Heart right ventricle (tissue), 16 donors: ENCODE data around the gene FITM2. TPM values are rescaled to one million over a fixed set of nuclear protein-coding genes. Genes with fewer than 3 reads are reported as not detected.

Source experiments
- ATAC-seq, 8 donors: fragments of 200-7000 bp; cut with Tn5 transposase; one replicate each; pipeline ENCODE4 v1.9.1; 2020; ENCODE audit warnings: mild to moderate bottlenecking in 8 of 8, moderate library complexity in 8 of 8, moderate number of reproducible peaks in 1 of 8
- DNase-seq, 2 donors: peaks; one replicate each; pipeline ENCODE4 v3.0.0-alpha.2; 2020
- H3K27ac ChIP-seq, 10 donors: fragments of 200-600 bp; sonication (generic) in 2 of 10; one replicate each; pipeline versions ENCODE4 v1.5.0 to v1.8.0; 2020 to 2022; ENCODE audit warnings: mild to moderate bottlenecking in 3 of 10
- H3K27me3 ChIP-seq, 7 donors: fragments of 200-600 bp; one replicate each; pipeline ENCODE4 v1.8.0; 2021 to 2022; ENCODE audit warnings: mild to moderate bottlenecking in 2 of 7
- H3K36me3 ChIP-seq, 9 donors: fragments of 200-600 bp; sonication (generic) in 1 of 9; one replicate each; pipeline versions ENCODE4 v1.5.0 to v1.8.0; 2020 to 2022; ENCODE audit warnings: mild to moderate bottlenecking in 2 of 9
- H3K4me1 ChIP-seq, 9 donors: fragments of 200-600 bp; sonication (generic) in 1 of 9; one replicate each; pipeline versions ENCODE4 v1.5.0 to v1.8.0; 2020 to 2022; ENCODE audit warnings: mild to moderate bottlenecking in 4 of 9
- H3K4me3 ChIP-seq, 10 donors: fragments of 200-600 bp; sonication (generic) in 2 of 10; one replicate each; pipeline versions ENCODE4 v1.5.0 to v1.8.0; 2020 to 2022; ENCODE audit warnings: mild to moderate bottlenecking in 7 of 10, moderate library complexity in 2 of 10
- H3K9me3 ChIP-seq, 11 donors: fragments of 200-600 bp in 10 of 11; sonication (generic) in 2 of 11; one replicate each; pipeline versions ENCODE4 v1.5.0 to v1.8.0; 2013 to 2022; ENCODE audit warnings: mild to moderate bottlenecking in 2 of 11, control low read depth in 1 of 11, moderate library complexity in 1 of 11
- WGBS, 2 donors: extraction: QIAGEN DNeasy Blood & Tissue Kit; methylation state at CpG; one replicate each; pipeline ENCODE4 v1.1.7; 2013; ENCODE audit warnings: inconsistent platforms in 1 of 2; 5-methylcytosine and 5-hydroxymethylcytosine counted together
- intact Hi-C, 10 donors: fragments of 100-400 bp; cut with DNase I; formaldehyde crosslinking; loops; one replicate each; pipeline versions ENCODE4 v1.11.1 to v1.14.2; 2022
- polyA plus RNA-seq, 2 donors: library from polyadenylated mRNA; stranded (reverse); fragments of 200-250 nt; gene quantifications; one replicate each; pipeline ENCODE4 v1.2.3, GENCODE V29; 2013
- total RNA-seq, 10 donors: library from RNA; stranded (reverse); fragmentation: NEBNext Ultra II Directional in 3 of 10; extraction: Animal tissue kit (Norgen Biotek cat#: 25700) in 3 of 10; gene quantifications; one replicate each; pipeline versions ENCODE4 v1.2.1 to v1.2.4, GENCODE V29; 2021 to 2023
- TF ChIP-seq, protein P1 (sequence below), 9 donors: fragments of 200-600 bp; sonication (generic) in 2 of 9; IDR thresholded peaks; one replicate each; pipeline versions ENCODE4 v1.5.0 to v1.8.0; 2021 to 2022; ENCODE audit warnings: antibody characterized with exemption in 9 of 9, mild to moderate bottlenecking in 5 of 9, moderate library complexity in 1 of 9
- donor health status: Arrhythmogenic right ventricular cardiomyopathy.
- donor health status: ischemic (EF 13 %, LVEDD 7.1; RV severe dilation, severe dysfunction).
- donor health status: healthy with polysubstance abuse.
- donor health status: DM: no; HTN: yes; CAD: no.
- donor health status: DM: no; HTN: no; CAD: no.
- donor health status: ischemic (EF 25% LVEDD 6.9; RV normal size, moderate dysfunction).
- donor health status: ischemic (EF 25% LVEDD 5.7; RV mildly dilated, moderate dysfunction).
- donor health status: healthy.
- donor health status: DM: yes; HTN: yes; CAD: no.
- donor health status: Ischemic cardiomyopathy.
- donor health status: ischemic (EF 35%, LVEDD 5.7; RV mildly dilated, moderate dysfunction).
- donor health status: nonischemic (EF 11% LVEDD 7.7; RV severe dilation, severe dysfunction).
- donor health status: DM: yes; HTN: yes; CAD: no.
- donor health status: PGD.
- donor health status: ischemic (EF 29% LVEDD 5.4; RV normal size, mild dysfunction).
- donor health status: nonischemic (EF 23%, LVEDD 6.1; RV moderate dilation, normal function).

Gene FITM2
- total and polyA plus RNA-seq, 12 donors = 25.2 to 182 (median 135) TPM

DNA sequence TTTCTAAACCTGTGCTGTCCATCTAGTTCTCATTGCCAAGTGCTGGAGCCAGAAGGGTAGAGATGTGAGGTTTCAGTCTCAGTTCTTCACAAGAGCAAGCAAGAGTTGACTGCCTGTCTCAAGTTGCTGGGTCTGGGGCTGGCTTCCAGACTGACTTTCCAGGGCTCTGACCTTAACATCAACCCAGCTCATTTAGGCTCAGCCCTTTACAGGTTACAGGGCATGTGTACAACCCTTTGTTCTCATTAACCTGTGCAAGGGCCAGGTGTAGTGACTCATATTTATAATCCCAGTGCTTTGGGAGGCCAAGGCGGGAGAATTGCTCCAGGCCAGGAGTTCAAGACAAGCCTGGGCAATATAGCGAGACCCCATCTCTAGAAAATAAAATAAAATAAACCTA lies 30.6 kb downstream of the FITM2 start:
- peaks cover 0 to 7% (median 0%) of the 10 kb centered on the region in 9 donors for H3K36me3 ChIP-seq
- no peak overlapping the region for H3K27ac ChIP-seq
- intact Hi-C loops = no loop called here
- ATAC-seq (no peak), DNase-seq (no peak)
- no peaks in the 10 kb centered on the region for H3K27me3 ChIP-seq
- TF ChIP-seq, protein P1, sequence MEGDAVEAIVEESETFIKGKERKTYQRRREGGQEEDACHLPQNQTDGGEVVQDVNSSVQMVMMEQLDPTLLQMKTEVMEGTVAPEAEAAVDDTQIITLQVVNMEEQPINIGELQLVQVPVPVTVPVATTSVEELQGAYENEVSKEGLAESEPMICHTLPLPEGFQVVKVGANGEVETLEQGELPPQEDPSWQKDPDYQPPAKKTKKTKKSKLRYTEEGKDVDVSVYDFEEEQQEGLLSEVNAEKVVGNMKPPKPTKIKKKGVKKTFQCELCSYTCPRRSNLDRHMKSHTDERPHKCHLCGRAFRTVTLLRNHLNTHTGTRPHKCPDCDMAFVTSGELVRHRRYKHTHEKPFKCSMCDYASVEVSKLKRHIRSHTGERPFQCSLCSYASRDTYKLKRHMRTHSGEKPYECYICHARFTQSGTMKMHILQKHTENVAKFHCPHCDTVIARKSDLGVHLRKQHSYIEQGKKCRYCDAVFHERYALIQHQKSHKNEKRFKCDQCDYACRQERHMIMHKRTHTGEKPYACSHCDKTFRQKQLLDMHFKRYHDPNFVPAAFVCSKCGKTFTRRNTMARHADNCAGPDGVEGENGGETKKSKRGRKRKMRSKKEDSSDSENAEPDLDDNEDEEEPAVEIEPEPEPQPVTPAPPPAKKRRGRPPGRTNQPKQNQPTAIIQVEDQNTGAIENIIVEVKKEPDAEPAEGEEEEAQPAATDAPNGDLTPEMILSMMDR (IDR thresholded peaks at IDR 0.05) = no peak
- peaks cover 0 to 12% (median 3%) of the 10 kb centered on the region in 9 donors for H3K4me1 ChIP-seq
- H3K4me3 ChIP-seq = no peak overlapping the region
- WGBS, 2 donors = 96 to 97% methylated on average over 2 of the region's 2 CpGs
- no peaks in the 10 kb centered on the region for H3K9me3 ChIP-seq

DNA sequence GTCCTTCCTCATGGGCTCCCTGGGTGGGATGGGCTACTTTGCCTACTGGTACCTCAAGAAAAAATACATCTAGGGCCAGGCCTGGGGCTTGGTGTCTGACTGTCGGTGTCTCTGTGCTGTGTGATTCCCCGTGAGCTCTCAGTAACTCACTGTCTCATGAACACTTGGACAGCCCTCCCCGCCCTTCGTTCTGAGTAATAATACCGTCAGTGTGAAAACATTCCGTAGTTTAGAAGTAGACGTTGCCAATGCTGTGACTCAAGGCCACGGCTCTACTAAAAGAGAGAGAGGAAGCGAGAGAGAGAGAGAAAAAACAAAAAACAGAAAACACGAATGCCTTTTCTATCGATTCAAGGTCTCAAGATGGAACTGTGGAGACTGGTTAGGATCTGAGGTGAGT lies 31.8 kb downstream of the FITM2 start:
- Histone ChIP-seq H3K27ac (no peak overlapping the region), H3K9me3 (no peaks in the 10 kb centered on the region), H3K4me1 (peaks cover 0 to 12% (median 3%) of the 10 kb centered on the region in 9 donors), H3K36me3 (peaks cover 0 to 7% (median 0%) of the 10 kb centered on the region in 9 donors), H3K27me3 (no peaks in the 10 kb centered on the region), H3K4me3 (no peak overlapping the region)
- intact Hi-C loops = no loop called here
- no peak for DNase-seq
- TF ChIP-seq, protein P1 (IDR thresholded peaks at IDR 0.05) = no peak
- 89 to 90% methylated on average over 11 of the region's 11 CpGs for WGBS, 2 donors
- ATAC-seq = no peak

DNA sequence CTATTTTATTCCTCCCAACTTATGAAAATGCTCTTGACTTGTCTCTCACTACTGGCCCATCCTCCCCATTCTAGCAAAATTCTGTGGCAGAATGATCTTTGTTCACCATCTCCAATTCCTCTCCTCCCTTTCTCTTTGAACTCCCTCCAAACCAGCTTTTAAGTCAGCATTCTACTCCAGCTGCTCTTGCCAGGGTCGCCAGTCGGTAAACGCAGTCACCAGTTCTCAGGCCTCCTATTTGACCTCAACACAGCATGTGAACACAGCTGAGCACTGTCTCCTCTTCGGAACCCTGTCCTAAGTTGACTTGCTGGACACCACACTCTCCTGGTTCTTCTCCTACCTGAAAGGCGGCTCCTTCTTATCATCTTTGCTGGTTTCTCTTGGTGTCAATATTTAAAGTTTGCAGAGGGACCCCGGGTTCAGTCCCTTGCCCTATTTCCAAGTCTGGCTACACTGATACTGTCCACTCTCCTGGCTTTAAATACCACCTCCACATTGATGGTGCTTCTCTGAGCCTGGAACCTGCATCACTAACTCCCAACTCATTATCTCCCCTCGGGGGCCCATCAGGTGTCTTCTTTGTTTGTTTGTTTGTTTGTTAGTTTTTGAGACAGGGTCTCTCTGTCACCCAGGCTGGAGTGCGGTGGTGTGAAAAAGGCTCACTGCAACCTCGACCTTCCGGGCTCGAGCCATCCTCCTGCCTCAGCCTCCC lies 36.5 kb downstream of the FITM2 start:
- Histone ChIP-seq H3K4me3 (no peak overlapping the region), H3K36me3 (peaks cover 0 to 30% (median 8%) of the 10 kb centered on the region in 9 donors), H3K4me1 (peaks cover 0 to 5% (median 0%) of the 10 kb centered on the region in 9 donors), H3K9me3 (no peaks in the 10 kb centered on the region), H3K27ac (no peak overlapping the region), H3K27me3 (no peaks in the 10 kb centered on the region)
- 82 to 84% methylated on average over 11 of the region's 11 CpGs for WGBS, 2 donors
- no peak for DNase-seq
- intact Hi-C loops = no loop called here
- TF ChIP-seq, protein P1 (IDR thresholded peaks at IDR 0.05) = no peak
- ATAC-seq = no peak

DNA sequence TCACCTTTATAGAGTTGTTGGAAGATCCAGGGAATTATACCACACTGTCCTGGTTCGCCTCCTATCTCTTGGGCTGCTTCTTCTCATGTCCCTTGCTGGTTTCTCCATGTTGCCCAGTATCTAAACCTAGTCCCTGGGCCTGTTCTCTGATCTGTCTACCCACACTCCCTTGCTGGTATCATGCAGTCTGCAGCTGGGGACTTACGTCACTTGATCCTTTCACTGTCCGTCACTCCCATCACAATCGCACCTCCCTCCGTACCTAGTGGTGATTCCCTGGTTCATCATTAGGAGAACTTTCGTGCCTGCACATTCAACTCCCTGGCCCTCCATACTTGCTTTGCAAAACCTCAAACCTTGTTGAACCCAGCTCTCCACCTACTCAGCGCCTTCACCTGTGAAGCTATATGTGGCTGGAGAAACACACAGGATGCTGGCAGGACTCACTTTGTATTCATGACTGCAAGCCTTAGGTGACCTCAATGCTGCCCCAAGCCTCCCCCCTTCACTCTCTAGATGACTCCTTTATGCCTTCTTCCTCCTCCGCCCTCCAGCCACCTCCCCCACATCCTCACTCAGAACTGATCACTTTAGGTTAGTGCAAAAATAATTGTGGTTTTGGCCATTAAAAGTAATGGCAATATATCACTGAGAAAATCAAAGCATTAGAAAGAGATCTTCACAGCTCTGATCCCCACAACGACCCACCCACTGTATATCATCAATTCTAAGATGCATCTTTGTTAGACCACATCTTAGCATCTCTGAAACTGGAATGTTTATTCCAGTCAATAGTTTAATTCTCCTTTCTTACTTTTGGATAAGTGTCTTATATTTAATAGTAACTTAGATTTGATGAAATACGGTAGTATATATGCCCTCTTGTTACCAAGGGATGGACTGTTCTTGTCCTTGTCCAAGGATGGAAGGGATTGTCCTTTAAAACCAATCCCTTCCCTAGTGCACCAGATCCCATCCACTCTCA lies 37.5 kb downstream of the FITM2 start:
- H3K4me3 ChIP-seq = no peak overlapping the region
- peaks cover 0 to 5% (median 0%) of the 10 kb centered on the region in 9 donors for H3K4me1 ChIP-seq
- ATAC-seq (no peak), DNase-seq (no peak)
- H3K9me3 ChIP-seq = peaks cover 0 to 2% (median 0%) of the 10 kb centered on the region in 11 donors
- 91 to 92% methylated on average over 10 of the region's 10 CpGs for WGBS, 2 donors
- intact Hi-C loops = no loop called here
- TF ChIP-seq, protein P1 (IDR thresholded peaks at IDR 0.05) = no peak
- no peak overlapping the region for H3K27ac ChIP-seq
- no peaks in the 10 kb centered on the region for H3K27me3 ChIP-seq
- peaks cover 0 to 25% (median 8%) of the 10 kb centered on the region in 9 donors for H3K36me3 ChIP-seq
